HG03442 (cell line): ENCODE data around the gene OST4.
A peak's percentile ranks its signal among the peaks of the same experiment; 100 is the strongest.
"Not testable (repeated sequence)": the region's sequence is repeated elsewhere in the genome, so short reads cannot be mapped to it uniquely, and the experiment has no call there.

Experiments used
- ATAC-seq: cut with Tn5 transposase; IDR thresholded peaks from one replicate; pipeline ENCODE4 v1.9.1; 2021; ENCODE audit warnings: mild to moderate bottlenecking, moderate library complexity; ENCODE audit not compliant: unreplicated experiment

OST4 gene

GRCh38 chr2:27071277-27071989, at the start of gene OST4:
TSS of gene OST4 (minus strand) at chr2:27071654.
- ATAC-seq = peak; percentile 83

GRCh38 chr2:27119330-27119670, 47.8 kb upstream of the OST4 start:
- not testable (repeated sequence) for ATAC-seq

- no peak for ATAC-seq
Measured at GRCh38 chr2:27118525-27119329, 47.3 kb upstream of the OST4 start, which contains the start of gene CGREF1. TSS of gene CGREF1 (minus strand) at chr2:27119128. CDS start at chr2:27104366, 14,762 bp downstream.

- no peak for ATAC-seq
Measured at GRCh38 chr2:27117995-27118524, 46.6 kb upstream of the OST4 start.

GRCh38 chr2:27115519-27115918, 44.1 kb upstream of the OST4 start:
- ATAC-seq = no peak

- ATAC-seq = not testable (repeated sequence)
Measured at GRCh38 chr2:27111392-27112078, 40.1 kb upstream of the OST4 start.

- ATAC-seq = not testable (repeated sequence)
Measured at GRCh38 chr2:27110603-27111352, 39.3 kb upstream of the OST4 start.

GRCh38 chr2:27109083-27109482, 37.6 kb upstream of the OST4 start:
- no peak for ATAC-seq

- no peak for ATAC-seq
Measured at GRCh38 chr2:27108221-27108620, 36.8 kb upstream of the OST4 start.

- ATAC-seq = no peak
Measured at GRCh38 chr2:27105981-27106380, 34.5 kb upstream of the OST4 start.

- no peak for ATAC-seq
Measured at GRCh38 chr2:27102329-27102728, 30.9 kb upstream of the OST4 start.

- no peak for ATAC-seq
Measured at GRCh38 chr2:27100036-27100435, 28.6 kb upstream of the OST4 start.

GRCh38 chr2:27099334-27099955, 28.0 kb upstream of the OST4 start:
- ATAC-seq = no peak

- ATAC-seq = no peak
Measured at GRCh38 chr2:27097341-27097740, 25.9 kb upstream of the OST4 start.

- ATAC-seq = no peak
Measured at GRCh38 chr2:27096748-27097297, 25.4 kb upstream of the OST4 start.

GRCh38 chr2:27095745-27096651, 24.5 kb upstream of the OST4 start:
- peak; percentile 46 for ATAC-seq

GRCh38 chr2:27095427-27095744, 23.9 kb upstream of the OST4 start:
- no peak for ATAC-seq

GRCh38 chr2:27094353-27094984, 23.0 kb upstream of the OST4 start:
- no peak for ATAC-seq
